ENCODE data around the gene SH3BGRL2.
"Not testable (repeated sequence)": the region's sequence is repeated elsewhere in the genome, so short reads cannot be mapped to it uniquely, and the experiment has no call there.

Gene SH3BGRL2

DNA sequence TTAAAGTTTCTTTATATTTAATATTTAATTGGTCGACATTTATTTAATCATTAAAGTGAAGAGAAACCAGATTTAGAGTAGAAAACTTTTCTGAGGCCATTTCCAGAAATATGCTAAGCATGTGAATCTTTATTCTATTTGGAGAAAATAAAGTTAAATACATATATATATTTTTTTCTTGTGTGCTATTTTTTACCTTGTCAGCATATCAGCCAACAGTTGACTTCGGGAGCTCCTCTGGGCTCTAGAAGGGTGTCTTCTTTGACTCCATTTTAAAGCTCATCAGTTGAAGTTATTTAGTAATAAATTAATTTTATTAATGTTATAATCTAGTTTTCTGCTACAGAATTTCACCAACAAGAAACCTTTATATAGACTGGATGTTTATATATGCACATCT, 73.1 kb downstream of the SH3BGRL2 start:
- DNase-seq, result no peak

DNA sequence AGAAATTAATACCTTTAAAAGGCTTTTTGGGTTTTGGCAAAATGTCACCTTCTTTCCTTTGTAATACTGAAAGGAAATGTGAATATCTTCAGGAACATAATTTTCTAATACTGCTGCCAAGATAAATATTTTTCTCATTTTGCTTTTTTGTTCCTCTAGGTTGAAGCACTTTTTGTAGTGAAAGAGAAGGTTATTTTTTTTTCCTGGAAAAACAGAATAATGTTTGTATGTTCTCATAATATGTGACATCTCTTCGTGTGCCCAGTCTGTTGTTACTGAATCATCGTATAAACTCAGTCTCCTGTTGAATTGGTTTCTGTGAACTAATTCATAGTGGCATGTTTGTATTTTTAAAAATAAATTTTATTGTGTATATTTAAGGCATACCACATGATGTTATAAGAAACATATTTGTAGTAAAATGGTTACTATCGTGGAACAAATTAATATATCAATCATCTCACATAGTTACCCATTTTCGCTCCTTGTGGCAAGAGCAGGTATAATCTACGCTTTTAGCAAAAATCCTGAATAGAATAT, 74.4 kb downstream of the SH3BGRL2 start:
- no peak for DNase-seq

DNA sequence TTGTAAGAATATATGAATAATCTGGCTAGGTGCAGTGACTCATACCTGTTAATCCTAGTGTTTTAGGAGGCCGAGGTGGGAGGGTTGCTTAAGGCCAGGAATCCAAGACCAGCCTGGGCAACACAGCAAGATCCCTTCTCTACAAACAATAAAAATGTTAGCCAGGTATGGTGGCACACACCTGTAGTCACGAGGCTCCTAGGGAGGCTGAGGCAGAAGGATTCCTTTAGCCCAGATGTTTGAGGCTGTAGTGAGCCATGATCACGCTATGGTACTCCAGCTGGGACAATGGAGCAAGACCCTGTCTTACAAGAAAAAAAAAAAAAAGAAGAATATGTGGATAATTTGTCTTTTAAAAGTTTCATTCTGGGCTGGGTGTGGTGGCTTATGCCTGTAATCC, 75.4 kb downstream of the SH3BGRL2 start:
- DNase-seq, result no peak

DNA sequence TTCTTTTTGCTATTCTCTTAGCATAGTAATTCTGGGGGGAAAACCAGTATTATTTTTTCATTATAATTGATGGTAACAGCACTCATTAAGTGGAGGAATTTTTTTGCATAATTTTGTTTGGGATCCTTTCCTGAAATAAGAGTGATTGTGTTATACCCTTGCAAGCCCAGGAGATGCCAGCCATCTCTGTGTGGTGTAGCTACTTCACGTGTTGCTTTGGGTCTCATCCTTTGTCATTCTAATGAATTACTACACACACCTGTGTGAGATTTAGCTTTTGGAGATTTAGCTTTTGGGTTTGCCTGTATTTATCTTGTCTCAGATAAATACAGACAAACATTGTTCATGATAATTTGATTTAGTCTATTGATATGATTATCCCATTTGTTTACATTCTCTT, 76.5 kb downstream of the SH3BGRL2 start:
- DNase-seq, result no peak

DNA sequence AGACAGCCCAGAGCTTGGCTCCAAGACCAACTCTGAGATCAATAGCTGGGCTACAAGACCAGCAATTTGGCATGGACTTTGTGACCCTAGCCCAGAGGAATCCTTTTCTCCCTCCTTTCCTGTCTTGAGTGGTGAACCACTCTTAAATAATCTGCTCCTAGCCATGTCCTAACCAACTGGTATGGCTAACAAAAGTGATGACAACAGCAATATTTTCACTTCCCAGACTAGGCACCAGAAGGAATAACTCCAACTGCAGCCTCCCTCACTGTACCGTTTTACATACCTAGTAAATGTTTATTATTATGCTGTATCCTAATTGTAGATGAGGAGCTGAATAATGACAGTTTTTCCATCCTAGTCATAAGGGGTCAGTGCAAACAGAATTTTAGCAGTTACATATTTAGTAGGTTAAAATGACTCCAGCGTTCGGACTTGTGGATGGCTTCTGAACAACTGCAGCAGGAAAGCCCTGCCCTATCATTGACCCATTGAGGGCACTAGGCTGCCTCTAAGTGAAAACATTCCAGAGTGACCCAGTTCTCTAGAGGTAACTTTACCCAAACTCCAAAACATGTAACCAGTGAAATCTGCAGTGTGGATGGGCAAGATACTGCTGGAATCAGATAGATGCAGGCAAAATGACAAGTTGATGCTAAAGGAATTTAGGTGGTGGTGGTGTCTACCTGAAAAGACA, 77.1 kb downstream of the SH3BGRL2 start:
- DNase-seq, result no peak

DNA sequence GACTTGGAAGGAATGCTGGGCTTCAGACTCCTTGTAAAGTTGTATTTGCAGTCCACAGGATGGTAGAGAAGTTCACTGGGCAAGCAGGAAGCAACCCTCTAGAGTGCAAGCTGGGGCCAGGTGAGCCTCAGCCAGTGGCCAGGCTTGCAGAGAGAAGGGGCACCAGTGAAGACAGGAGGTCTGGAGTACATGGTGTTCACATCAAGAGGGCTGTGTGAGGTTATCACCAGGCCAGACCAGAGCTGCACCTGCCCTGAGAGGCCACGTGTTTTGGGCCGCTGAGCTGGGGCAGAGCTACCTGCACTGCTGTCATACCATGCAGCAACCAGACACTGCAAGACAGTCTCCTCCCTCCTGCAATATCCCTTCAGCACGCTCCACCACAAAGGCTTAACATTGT, 79.0 kb downstream of the SH3BGRL2 start:
- no peak for DNase-seq

DNA sequence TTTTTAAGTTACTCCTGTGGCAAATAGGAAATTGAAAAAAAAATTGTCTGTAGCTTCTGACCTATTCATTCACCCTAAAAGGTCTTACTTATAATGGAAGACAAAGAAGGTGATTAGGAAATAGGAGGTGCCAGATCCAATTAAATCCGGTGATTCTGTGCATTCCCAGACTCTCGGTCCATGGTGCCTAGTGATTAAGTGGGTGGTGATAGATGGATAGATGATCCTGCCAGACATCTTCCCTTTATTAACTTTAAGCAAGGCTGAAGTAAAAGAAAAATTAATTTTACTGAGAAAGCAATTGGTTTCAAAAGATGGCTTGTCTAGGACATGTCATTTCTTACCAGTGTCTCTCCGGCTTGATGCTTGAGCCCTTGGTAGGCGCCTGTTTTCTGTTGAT, 80.0 kb downstream of the SH3BGRL2 start:
- no peak for DNase-seq

DNA sequence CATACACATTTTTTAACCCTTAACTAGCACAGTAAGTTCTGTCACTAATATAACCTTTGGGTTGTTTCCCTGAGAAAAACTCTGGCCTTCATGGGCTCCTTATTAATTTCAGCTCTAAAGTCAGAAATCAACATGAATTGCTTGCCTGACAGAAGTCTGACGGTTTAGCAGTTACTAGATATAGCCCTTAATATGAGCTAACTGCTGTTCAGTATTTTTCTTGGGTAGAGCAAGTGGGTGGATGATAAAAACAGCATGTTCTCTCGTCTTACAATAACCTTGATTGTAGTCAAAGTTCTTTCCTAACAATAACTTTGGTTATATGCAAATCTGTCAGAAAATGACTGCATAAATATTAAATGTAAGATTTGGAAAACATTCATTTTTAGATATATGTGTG, 81.0 kb downstream of the SH3BGRL2 start:
- no peak for DNase-seq

DNA sequence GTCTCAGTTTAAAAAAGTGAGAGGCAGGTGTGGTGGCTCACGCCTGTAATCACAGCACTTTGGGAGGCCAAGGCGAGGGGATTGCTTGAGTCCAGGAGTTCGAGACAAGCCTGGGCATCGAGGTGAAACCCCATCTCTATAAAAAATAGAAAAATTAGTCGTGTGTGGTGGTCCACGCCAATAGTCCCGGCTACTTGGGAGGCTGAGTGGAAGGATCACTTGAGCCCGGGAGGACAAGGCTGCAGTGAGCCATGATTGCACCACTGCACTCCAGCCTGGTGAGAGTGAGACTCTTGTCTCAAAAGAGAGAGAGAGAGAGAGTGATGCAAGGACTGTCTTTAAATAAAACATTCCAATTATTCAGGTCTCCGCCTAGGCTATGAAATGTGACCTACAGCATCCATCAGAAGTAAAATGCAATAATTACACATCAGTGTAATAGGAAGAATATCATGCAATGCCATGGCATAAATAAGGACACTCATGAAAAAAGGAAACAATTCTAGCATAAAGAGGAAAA, 81.5 kb downstream of the SH3BGRL2 start:
- DNase-seq, result no peak

DNA sequence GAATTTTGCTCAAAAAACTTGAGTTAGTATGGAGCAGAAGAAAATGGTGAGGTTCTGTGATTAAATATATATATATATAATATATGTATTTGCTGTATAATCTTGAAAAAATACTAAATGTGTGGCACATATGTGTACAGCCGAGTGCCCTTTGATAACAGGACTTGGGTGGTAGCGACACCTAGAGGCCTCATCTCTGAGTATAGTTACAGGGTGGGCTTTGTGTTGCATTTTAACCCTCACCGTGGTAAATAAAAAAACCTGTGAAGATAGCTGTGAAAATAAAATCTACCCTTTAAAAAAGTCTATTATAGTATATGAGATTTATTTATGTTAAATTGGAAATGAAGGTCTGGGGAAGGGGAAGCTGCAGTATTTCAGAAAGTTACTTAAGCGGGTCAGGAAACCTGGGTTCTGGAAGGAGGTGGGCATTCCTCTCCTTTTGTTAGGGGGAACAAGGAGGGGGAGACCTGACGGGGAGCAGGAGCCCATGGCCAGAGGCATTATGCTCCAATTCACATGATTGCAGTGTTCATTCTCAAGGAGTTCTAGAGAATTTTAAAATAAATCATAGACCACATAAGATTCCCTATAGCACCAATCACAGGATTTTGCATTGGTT, 82.7 kb downstream of the SH3BGRL2 start:
- DNase-seq, result no peak

DNA sequence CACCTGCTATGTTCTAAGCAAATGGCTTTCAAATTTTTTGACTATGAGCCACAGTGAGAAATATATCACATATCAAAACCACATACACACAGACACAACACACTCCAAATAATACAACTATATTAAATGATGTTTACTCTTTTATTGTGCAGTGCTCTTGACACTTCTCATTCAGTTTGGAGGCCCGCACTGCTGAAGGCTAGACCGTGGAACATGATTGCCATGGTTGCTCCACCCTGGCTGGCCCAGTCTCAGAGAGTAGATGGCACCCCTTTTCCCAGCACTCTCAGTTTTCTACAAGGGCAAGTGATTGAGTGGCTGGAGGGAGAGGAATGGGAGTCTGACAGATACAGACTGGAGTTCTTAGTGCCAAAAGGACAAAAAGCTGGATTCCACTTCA, 86.9 kb downstream of the SH3BGRL2 start:
- no peak for DNase-seq

DNA sequence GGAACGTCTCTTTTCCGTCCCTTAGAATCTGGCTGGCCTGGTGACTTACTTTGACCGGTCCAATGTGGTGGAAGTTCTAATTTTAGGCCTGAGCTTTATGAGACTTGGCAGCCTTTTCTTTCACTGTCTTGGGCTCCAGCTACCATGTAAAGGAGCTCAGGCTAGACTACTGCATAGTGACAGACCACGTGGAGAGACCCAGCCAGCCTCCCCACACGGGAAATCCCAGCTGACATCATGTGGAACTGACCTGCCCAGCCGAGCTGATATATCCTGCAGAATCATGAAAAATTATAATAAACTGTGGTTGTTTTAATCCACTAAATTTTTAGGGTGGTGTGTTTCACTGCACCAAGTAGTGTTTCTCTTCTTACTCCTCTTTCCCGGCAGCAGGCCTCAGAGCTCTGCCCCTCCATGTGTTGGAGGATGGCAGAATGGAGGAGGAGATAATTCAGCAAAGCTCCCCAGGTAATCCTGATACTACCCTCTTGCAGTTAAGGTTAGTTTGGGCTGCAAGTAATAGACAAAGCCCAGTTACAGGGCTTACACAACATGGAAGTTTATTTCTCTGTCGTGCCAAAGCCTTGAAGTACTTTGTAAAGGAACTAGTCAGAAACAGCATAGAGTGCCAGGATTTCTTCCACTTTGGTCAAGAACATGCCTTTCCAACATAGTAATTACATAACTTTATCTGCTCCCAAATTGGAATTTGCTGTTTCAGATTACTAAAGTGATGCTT, 87.5 kb downstream of the SH3BGRL2 start:
- no peak for DNase-seq

DNA sequence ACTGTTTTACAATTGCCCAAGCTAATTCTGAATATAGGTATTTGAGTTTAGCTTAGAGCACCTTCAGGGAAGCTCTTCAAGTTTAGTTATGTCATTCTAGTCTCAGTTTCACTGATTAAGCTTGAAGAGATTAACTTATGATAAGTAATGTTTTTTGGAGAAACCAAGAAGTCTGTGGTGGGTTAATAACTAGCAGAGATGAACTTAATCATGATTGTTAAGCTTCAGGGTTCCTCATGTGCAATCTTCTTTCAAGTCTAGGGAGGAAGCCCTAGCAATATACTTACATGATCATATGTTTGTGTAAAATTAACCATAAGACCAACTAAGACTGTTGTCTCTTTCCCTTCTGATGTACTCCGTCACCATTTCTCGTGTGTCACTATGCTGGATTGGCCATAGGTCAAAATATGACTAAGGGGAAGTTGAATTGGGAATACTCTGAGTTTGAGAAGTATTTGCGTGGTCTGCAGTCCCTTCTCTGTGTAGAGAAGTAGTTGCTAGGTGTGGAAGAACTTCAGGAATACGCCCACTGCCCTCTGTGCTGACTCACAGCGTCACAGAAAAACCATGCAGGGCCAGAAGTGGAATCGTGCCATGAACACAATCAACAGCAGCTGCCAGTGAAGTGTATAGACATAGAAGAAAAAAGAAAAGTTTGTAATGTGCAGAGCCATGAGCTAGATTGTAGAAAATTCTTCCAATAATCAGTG, 88.3 kb downstream of the SH3BGRL2 start:
- no peak for DNase-seq

DNA sequence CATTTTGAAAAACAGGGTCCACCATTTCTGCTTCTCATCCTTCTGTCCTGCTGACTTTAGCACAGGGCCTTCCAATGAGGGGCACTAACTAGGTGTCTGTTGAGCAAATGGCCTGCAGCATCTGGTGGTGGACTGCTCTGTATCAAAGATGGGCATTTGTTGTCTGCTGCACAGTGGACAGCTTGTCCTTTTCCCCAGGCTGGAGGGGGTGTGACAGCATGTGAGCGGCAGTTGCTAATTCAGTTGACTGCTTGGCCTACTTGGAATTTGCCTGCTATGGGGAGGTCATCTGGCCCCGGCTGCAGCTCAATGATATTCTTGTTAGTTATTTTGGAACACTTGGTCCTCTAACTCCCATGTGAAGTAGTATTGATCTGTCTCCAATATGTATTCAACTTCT, 93.7 kb downstream of the SH3BGRL2 start:
- DNase-seq, result no peak

DNA sequence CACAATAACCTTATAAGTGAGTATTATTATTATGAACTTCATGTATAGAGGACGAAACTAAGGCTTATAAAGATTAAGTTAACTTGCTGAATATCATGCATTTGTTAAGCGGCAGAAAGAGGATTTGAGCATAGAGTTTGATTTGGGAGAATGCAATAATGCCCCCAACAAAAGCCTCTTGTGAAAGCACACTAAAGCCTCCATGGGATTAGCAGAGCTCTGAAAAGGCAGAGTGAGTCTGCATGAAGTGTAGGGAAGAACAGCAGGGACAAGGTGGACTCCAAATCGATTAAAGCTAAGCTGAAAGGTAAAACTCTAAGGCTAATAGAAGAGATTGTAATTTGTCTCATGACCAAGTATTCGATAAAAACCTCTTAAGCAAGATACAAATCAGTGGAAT, 100.3 kb downstream of the SH3BGRL2 start:
- DNase-seq, result no peak

DNA sequence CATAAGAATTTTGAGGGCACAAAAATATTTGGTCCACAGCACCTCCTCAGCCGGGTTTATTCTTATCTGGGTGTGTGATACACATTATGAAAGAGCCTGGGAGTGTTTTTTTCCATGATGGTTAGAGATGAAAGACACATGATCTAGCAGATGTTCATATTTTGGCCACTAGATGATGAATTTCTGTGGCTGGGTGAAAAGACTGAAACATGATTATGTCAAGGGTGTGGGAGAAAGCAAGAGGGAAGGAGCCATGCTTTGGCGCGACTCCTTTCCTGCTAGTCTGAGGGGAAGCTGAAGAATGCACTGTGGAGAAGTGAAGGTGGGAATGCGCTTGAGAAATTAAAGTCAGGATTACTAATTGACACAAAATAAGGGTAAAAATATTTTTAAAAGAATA, 102.3 kb downstream of the SH3BGRL2 start:
- no peak for DNase-seq

DNA sequence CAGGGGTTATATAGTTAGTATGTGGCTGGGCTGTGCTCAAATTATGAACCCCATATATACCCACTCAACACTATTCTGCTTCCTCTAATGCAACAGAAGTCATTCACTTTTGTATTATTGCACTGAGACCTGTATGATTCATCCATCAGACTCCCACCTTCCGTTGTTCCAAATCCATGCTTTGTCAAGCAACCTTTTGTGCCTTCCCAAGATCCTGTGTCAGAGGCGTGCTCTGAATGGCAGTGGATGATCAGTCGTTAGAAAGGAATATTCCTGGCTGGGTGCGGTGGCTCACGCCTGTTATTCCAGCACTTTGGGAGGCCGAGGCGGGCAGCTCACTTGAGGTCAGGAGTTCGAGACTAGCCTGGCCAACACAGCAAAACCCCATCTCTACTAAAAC, 103.2 kb downstream of the SH3BGRL2 start:
- DNase-seq, result no peak

DNA sequence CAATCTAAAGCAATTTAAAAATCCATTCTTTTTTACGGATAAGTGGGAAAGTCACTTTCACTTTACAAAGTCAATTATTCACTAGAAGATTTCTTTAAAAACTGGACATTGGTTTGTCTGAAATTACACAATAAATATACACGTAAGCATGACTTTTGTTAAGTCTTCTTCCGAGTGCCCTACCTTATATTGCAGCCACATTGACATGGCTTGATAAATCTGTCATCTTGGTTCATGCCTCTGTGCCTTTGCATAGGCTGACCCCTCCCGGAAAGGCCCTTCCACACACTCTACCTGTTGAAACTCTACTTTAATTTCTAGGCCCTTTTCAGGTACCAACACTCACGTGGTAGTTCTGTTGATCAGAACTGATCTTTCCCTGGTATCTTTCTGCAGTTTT, 104.1 kb downstream of the SH3BGRL2 start:
- no peak for DNase-seq

DNA sequence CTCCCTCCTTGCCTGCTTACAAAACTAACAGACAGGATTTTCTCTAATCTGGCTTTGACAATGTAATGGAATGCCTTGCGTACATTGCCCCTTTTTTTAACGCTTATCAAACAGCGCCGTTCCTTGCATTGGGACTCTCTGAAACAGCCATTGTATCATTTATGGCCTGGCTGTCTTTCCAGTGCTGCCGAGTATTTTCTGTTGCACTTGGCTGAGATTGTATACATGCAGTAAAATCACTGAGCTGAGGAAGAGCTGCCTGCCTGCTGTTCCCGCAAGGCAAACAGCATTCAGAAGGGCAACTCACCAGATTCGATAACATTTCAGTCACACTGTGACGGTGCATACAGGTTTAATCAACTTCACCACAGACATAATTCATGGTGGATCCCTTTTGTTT, 106.0 kb downstream of the SH3BGRL2 start:
- DNase-seq, result no peak

DNA sequence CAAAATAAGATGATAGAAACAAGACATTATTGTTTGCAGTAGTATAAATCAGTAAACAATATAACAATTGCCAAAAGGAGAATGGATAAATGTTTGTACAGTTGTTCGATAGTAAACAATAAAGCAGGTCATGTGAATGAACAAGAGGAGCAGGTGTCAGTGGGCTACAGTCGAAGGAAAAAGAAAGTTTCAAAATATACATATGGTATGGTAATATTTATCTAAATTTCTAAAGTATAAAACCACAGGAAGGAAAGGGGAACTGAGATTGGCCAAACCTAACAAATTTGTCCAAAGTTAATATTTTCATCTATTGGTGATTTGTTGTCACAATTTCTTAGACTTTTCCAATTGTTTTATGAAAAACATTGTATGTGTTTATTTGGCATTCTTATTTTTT, 110.9 kb downstream of the SH3BGRL2 start:
- no peak for DNase-seq

DNA sequence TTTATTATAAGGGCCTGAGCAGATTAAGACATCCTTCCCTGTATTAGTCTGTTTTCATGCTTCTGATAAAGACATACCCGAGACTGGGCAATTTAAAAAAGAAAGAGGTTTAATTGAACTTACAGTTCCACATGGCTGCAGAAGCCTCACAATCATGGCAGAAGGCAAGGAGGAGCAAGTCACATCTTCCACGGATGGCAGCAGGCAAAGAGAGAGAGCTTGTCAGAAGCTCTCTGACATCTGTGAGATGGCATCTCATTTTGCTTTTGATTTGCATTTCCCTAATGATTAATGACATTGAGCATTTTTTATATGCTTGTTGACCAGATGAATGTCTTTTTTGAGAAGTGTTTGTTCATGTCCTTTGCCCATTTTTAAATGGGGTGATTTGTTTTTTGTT, 114.2 kb downstream of the SH3BGRL2 start:
- not testable (repeated sequence) for DNase-seq

DNA sequence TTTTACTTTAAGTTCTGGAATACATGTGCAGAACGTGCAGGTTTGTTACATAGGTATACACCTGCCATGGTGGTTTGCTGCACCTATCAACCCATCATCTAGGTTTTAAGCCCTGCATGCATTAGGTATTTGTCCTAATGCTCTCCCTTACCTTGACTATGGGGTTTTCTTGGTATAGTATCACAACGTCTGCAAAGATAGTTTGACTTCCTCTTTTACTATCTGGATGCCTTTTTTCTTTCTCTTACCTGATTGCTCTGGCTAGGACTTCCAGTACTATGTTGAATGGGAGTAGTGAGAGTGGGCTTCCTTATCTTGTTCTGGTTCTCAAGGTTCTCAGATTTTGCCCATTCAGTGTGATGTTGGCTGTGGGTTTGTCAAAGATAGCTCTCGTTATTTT, 115.2 kb downstream of the SH3BGRL2 start:
- not testable (repeated sequence) for DNase-seq

DNA sequence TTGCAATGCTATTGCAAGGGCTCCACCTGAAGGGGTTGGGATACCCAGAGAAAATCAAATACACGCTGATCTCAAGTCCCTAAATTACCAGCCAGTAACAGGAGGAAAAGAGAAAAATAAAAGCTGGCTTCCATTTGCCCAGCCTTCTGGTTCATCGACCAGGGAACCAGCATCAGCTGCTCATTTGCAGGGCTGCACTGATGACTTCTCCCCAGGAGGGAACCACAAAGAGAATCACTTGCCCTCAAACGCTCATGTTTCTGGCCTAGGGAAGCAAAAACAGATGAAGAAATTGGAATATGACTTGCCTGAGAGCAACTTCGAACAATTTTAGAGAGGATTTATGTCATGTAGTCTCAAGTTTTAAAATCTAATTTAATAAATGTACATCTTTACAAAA, 119.7 kb downstream of the SH3BGRL2 start:
- no peak for DNase-seq
